NCI-H526 treated with DMSO at 0.1 percent for 48 hours (cell line): ENCODE data around the gene CUL1.

ENCODE experiments used
- DNase-seq: peaks from one replicate; lab custom pipeline; 2025; lab: John Stamatoyannopoulos, UW

The CUL1 gene

GRCh38 chr7:148761499-148762278 lies 63.0 kb downstream of the CUL1 start:
- DNase-seq = no peak

GRCh38 chr7:148763622-148764021 lies 64.9 kb downstream of the CUL1 start:
- no peak for DNase-seq

- no peak for DNase-seq
These were observed 71.3 kb downstream of the CUL1 start for GRCh38 chr7:148770004-148770403.

GRCh38 chr7:148772297-148773089 lies 73.8 kb downstream of the CUL1 start:
- no peak for DNase-seq

- DNase-seq = no peak
These were observed 74.6 kb downstream of the CUL1 start for GRCh38 chr7:148773334-148773733.

GRCh38 chr7:148774471-148774870 lies 75.8 kb downstream of the CUL1 start:
- DNase-seq = no peak

- DNase-seq = no peak
These were observed 84.2 kb downstream of the CUL1 start for GRCh38 chr7:148782757-148783456.

- no peak for DNase-seq
These were observed 85.3 kb downstream of the CUL1 start for GRCh38 chr7:148783801-148784527.

GRCh38 chr7:148787571-148788295 lies 89.0 kb downstream of the CUL1 start:
- DNase-seq = no peak

GRCh38 chr7:148789220-148789619 lies 90.5 kb downstream of the CUL1 start:
- no peak for DNase-seq

GRCh38 chr7:148790131-148790726 lies 91.5 kb downstream of the CUL1 start:
- DNase-seq = no peak

GRCh38 chr7:148790850-148791249 lies 92.1 kb downstream of the CUL1 start:
- no peak for DNase-seq

GRCh38 chr7:148791546-148791945 lies 92.8 kb downstream of the CUL1 start:
- DNase-seq = no peak

GRCh38 chr7:148793590-148793989 lies 94.9 kb downstream of the CUL1 start:
- no peak for DNase-seq

- no peak for DNase-seq
These were observed 95.8 kb downstream of the CUL1 start for GRCh38 chr7:148794476-148794875.

GRCh38 chr7:148796841-148797240 lies 98.1 kb downstream of the CUL1 start:
- no peak for DNase-seq

GRCh38 chr7:148799893-148800555 lies 101.3 kb downstream of the CUL1 start:
- no peak for DNase-seq

GRCh38 chr7:148800677-148801076 lies 102.0 kb downstream of the CUL1 start:
- DNase-seq = no peak

- DNase-seq = no peak
These were observed 103.4 kb downstream of the CUL1 start for GRCh38 chr7:148802101-148802493.

GRCh38 chr7:148803094-148803493 lies 104.4 kb downstream of the CUL1 start:
- no peak for DNase-seq
